NCI-H2107 (cell line): ENCODE measurements around the gene CHCHD3.
"Not testable (repeated sequence)": the region's sequence is repeated elsewhere in the genome, so short reads cannot be mapped to it uniquely, and the experiment has no call there.

Experiments
- DNase-seq: peaks from one replicate; lab custom pipeline; 2025; lab: John Stamatoyannopoulos, UW

The CHCHD3 gene

DNA sequence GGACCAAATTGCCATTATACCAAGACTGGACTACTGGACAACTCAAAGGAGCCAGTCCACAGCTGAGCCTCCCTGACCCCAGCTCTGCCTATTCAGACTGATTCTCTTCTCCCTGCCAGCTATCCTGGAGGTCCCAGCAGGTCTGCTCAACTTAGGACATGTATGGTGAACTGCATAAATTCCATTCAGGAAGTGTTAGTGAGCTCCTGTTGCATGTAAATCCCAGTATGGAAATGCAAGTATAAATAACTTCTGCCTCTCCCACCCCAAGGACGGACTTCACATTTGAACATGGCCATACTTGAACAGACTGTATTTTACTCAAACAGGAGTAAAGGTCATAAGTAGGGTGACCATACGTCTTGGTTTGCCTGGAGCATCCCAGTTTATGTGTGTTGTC is 128.4 kb downstream of the CHCHD3 start:
- DNase-seq: no peak

DNA sequence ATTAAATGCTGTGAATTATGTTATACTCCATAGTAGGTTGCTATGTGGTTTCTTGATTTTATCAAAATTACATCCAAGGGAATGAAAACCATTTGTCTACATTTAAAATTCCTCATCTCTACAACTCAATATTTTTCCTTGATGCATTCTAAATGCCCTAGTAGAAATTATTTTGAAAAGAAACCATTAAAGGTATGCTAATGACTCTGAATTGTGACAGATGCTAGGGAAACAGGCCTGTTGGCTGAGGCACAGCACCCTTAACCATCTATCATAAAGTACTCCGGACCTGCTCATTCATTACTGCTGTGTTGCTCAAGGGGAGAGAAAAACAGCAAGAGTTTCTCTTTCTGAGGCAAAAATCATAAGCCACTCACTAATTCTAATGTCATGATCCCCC is 131.2 kb downstream of the CHCHD3 start:
- DNase-seq: no peak

DNA sequence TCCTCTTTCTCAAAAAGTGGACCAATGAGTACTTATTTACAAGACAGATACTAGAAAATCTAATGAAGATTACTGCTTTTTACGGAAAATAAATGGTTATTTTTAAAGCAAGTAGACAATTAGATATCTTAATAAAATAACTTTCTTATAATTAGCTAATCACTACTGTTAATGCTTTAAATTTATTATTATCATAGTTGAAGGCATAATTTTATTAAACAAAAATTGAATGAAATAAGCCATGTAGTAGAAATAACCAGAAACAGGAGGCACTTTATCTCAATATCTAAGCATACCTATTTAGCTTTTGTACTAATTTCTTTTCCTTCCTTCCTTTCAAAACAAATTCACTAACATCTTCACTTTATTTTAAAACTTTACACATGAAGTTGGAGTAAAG is 134.9 kb downstream of the CHCHD3 start:
- DNase-seq: no peak

DNA sequence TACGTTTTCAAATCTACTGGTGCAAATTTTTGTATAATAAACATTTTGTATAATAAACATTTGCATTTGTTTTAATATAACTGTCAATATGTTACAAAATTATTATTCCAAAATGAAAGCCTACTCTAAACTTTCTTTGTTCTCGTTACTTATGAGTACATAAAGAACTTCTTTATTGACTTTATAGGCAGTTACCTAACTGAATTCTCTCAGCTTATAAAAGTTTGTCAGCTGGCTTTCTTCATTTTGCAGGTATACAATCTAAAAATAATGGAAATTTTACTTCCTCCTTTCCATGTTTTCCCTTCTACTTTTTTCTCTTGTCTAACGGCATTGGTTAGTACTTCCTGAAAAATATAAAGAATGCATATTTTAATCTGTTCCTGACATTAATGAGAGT is 137.1 kb downstream of the CHCHD3 start:
- DNase-seq: no peak

DNA sequence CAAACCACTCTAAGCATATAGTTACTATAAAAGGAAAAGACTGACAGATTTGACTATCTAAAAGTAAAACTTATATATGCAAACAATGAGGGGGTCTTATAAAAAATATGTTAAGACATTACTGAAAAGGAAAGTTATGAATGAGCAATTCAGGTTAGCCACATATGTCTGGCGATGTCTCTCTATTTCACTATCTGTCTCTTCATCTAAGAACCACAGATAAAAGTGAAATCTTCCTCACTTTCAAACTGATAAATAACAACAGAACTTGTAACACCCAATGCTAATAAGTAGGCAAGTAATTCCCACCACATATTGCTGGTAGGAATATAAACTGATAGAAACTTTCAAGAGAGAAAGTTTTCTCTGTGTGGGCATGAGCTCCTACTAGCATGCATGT is 138.2 kb downstream of the CHCHD3 start:
- DNase-seq: no peak

DNA sequence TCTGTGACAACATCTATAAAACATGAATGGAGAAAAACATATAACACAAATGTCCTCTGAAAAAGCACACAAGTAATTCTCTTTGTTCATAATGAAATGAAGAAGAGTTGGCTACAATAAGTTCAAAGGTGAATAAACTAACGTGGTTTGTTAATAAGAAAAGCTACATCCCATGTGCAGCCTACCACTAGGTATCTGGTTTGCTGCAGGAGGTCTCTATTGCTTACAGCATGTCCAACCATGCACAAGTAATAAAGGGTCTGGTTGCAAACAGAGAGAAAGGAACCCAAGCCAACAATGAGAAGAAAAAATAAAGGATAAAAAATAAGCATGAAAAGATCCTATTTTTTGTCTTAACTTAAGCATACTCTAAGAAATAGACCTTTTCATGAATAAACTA is 139.2 kb downstream of the CHCHD3 start:
- DNase-seq: no peak

DNA sequence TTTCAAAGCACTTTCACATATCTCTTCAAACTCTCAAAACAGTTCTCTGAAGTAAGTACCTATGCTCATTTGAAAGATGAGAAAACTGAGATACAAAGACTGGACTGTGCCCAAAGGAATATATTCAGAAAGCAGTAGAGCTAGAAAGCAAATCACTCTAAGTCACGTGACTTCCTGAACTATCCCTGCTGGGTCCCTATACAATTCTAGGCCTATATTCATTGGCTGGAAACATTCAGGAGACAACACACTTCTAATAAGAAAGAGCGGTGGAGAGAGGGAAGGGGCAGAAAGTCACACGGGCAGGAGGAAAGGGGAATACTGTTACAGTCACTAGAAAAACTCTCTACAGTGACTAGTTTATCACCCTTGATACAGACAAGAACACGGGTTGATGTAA is 140.0 kb downstream of the CHCHD3 start:
- DNase-seq: no peak

DNA sequence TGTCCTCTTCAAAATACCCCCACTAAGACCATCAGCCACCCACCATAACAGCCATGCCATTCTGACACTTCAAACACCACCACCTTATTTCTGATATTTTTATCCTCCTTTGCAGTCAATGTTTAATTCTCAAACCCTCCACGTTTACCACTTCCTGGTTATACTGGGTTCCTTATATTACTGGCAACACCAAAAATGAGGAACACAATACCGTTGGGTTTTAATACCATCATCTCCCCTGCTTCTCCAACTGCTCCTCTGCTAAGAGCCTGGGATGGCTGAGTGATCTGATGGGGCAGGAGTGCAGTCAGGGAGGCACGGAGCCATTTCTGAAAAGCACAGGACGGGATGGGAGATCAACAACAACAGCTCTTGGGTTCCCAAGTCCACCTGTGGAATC is 140.5 kb downstream of the CHCHD3 start:
- DNase-seq: no peak

DNA sequence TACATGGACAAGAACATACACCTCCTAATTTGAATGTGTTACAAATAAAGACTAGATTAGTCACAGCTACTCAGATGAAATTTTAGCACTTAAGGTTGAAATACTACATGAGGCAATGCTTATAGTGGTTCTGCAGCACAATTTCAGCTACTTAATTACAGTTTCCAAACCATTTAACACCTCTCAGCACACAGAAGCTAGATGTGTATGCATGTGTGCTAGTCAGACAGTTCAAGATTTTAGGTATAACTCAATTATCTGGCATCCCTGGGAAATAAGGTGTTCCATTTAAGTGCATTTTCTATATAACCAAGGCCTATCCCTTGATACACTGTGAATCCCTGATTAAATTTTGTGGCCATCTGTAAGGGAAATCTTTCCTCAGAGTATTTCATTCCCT is 141.8 kb downstream of the CHCHD3 start:
- no peak for DNase-seq

DNA sequence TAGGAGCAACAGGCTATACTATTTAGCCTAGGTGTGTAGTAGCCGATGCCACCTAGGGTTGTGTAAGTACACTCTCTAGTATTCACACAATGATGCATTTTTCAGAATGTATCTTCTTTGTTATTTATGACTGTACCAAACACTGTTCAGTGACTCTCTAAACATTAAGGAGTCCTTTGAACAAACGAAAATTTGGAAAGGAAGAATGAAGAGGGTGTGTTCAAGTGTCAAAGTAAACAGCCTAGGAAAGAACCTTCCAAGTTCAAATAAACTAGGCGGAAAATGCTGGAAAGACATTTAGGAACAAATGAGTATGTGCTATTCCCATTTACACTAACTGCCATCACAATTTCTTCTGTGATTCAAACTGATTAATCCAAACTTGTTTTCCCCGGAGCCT is 142.4 kb downstream of the CHCHD3 start:
- DNase-seq: no peak

DNA sequence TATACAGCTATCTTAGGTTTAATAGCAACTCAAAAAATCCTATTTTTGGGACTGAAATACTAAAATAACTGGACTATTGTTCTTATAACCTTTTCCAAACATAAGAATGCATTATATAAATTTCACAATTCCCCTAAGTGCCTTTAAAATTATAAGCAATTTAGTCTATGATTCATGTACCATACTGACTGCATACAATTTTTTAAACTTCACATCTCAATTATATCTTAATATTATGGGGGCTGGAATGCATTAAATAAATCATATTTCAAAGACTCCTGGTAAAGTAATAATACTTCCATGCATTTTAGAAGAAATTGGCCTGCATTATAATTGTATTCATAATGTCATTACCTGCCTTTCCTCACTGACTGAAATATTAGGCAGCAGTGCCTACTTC is 144.6 kb downstream of the CHCHD3 start:
- DNase-seq: no peak

DNA sequence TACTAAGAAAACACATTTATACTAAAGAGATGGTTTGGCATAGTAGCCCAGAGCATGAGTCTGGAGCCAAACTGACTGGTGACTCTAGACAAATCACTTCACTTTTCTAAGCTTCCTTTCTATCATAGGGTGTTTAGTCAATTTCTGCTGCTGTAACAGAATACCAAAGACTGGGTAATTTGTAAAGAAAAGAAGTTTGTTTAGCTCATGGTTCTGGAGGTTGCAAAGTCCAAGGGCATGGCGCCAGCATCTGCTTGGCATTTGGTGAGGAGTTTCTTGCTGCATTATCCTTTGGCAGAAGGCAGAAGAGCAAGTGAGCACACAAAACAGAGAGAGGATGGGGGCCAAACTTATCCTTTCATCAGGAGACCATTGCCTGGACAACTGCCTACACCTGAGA is 146.3 kb downstream of the CHCHD3 start:
- no peak for DNase-seq

DNA sequence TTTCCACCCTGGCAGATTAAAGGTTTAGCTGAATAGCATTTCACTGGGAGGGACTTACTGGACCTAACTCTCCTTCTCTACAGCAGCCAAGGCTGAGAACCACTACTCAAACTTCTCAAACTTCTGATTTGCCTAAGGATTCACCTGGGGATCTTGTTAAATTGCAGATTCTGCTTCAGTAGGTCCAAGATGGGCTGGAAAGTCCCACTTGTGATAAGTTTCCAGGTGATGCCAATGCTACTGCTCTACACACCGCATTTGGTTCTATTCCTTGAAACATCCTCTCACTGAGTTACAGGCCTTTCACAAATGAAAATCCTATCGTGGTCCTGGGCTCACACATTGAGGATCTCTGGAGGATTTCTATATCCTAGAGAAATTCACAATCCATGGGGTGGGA is 147.9 kb downstream of the CHCHD3 start:
- no peak for DNase-seq

DNA sequence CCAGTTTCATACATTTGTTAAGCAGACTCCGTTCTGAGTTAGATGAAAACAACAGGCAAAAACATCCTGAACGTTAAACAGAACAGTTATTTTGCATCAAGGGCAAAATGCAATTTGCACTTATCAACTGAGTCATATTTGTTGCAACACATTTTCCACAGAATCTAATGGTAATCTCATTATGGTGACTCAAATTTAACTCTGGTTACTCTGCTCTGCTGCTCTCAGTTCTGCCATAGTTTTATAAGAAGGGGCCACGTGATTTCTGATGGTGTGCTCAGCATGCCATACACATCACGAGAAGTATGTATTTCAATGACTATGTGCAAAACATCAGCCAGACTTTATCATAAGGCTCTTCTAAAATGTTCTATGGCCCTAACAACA is 148.8 kb downstream of the CHCHD3 start:
- DNase-seq: no peak

DNA sequence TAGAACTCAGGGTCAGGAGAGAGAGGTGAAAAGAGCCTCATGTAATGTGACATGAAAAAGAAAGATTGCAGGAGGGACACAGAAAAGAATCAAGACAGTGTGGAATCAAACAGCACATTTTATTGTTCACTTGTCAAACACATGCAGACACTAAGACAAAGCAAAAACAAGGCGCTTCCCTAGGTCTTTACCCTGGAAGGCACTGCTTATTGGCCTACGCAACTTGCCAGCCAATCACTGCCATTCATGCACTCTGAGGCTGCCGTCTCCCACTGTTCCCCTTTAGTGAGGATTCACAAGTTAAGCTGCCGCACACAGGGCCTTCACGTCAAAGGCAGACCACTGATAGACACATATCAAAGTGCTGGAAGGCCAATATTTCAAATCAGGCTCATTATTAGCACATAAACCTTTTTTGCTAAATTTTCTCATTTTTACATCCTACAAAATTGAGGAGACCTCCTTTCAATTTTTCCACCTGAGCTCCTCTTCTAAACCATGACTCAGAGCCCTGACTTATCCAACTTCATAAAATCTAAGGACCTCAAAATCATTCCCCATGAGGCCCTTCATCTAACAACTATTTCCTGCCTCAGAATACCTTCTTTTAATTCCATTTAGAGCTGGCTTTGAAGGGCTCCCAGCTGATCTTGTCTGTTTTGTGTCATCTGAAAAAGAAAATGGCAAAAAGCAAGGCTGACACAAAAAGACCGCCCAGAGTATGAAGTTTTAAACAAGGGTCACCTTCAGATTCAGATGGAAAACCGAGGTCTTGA is 149.4 kb downstream of the CHCHD3 start:
- no peak for DNase-seq

DNA sequence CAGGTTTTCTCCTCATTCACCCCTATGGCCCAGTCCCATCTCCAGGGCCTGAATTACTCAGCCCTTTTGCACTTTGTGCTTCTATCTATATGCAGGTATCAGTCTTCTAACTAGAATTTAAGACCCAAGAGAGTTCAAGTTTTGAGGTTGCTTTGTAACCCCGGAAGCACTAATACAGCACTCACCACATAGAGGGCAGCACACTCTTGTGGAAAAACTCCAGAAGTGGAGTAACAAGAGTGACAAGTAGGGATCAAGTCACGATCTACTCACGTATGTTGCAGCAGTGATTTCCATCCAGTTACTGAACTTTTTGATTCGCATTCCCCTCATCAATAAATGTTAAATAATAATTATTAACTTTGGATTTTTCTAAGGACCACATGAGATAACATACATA is 151.0 kb downstream of the CHCHD3 start:
- DNase-seq: no peak

DNA sequence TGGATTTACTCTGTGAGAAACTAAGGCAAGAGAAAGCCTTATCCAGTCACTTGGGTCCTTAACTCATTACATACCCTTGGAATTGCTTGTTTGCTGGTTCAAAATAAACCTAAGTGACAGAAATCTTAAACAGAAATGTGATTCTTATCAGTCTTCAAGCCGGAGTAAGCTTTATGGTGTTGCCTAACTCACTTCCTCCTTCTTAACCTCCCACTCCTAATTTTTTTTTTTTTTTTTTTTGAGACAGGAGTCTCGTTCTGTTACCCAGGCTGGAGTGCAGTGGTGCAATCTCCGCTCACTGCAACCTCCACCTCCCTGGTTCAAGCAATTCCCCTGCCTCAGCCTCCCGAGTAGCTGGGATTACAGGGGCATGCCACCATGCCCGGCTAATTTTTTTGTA is 151.9 kb downstream of the CHCHD3 start:
- not testable (repeated sequence) for DNase-seq

DNA sequence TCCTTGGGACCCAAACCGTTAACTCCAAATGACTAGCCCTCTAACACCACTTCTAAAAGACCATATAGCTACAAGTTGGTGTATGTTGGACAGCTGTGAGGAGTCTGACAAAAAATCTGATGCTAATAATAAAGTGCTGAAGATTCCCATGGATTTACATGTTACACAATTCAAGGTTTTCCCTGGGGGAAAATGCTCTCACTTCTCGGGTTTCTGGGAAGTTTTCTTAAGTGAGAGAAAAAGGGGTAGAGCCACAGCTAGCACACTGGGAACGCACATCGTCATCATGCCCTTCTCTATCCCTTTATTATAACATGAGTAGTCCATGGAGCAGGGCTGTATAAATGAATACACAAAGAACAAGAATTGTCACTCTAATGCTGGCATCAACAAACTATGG is 162.1 kb downstream of the CHCHD3 start:
- DNase-seq: no peak

DNA sequence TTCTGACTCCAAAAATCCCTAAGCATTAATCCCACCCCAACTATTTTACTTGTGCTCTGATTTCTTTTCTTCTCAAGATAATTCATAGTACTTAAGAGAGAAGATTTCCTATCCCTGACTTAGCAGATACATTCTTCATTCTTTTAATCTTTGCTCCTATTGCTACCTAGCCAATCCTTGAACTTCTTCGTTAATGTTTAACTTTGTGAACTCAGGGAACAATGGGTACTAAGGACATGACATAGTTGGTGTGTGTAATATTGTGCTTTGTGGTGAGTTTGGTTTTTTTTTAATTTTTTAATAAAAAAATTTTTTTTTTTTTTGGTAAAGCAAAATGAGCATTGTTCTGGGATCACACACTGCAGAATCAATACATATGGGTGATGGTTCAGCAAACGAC is 166.2 kb downstream of the CHCHD3 start:
- no peak for DNase-seq

DNA sequence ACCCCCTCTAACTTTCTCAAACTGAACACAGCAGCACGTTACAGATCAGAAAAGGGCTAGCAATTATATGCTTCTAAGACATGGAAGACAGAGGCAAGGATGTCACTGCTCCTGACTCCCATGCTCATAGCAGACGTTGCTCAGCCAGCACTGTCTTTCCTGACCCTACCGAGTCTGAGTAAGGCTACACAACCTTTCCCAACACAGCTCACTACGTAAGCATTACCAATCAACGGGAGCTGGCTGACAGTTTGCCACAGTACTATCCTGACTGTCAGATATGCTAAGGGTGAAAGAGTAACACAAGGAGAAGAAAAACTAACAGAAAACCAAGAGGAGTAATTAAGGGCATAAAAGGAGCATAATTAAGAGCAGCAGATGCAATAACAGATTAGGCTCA is 171.2 kb downstream of the CHCHD3 start:
- DNase-seq: no peak

DNA sequence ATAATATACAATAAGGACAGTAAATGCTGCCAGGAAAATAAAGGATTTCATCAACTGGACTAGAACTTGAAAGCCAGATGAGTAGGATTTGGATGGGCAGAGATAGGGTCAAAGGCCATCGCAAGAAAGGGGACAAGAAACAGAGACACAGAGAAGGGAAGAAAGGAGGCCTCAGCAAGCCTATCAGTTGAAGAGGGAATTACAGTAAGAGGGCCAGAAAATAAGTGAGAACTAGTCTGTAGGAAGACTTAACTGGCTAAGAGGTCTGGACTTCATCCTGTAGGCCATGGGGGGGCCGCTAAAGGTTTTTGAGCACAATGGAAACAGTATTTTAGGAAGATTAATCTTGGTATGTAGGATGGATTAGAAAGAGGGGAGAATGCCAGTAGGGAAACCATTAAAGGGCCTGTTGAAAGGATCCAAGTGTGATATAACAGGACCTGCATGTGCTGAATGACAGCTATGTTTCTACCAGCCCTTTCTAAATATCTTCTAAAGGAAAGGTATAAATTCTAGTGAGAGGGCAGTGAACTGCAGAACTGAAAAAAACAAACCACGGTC is 174.4 kb downstream of the CHCHD3 start:
- no peak for DNase-seq

DNA sequence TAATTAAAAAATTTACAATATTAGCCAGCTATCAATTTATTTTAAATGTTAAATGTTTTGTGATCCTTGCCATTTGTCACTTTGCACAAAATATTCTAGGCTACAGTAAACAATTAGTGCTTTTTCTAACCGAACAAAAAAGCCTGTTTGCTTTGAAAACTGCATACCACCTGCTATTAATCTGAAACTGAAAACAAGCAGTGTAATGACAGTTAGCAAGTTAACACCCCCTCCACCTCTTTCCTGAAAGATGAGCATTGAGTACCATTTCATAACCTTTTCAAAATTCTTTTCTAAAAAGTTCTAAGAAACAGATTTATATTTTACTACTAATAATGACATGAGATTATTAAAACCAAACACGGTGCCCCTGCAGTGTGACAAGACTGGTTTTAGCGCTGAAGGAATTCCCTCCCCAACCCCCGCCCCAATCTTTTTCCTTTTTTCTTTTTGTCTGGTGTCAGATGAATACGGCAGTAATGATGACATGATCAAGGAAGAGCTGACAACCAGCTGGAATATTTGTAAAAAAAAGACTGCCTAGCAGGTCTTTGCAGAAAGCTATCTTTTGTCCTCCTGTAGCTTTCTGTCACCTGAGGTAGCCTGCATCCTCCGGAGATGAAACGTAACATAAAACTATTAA is 175.6 kb downstream of the CHCHD3 start:
- no peak for DNase-seq

DNA sequence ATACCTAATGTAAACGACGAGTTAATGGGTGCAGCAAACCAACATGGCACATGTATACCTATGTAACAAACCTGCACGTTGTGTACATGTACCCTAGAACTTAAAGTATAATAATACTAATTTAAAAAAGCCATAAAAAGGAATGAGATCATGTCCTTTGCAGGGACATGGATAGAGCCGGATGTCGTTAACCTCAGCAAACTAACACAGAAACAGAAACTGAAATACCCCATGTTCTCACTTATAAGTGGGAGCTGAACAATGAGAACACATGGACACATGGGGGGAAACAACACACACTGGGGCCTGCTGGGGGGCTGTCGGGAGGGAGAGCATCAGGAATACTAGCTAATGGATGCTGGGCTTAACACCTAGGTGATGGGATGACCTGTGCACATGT is 176.8 kb downstream of the CHCHD3 start:
- not testable (repeated sequence) for DNase-seq

DNA sequence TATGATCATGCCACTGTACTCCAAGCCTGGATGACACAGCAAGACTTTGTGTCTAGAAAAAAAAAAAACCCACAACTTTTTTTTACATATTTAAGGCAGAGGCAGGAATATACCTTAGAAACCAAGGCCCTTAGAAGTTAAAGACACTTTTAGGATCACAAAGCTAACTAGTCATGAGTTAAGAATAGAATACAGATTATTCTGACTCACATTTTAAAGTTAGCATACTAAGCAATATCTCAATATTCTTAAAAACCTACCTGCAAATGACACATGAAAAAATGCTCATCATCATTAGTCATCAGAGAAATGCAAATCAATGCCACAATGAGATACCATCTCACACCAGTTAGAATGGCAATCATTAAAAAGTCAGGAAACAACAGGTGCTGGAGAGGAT is 177.7 kb downstream of the CHCHD3 start:
- no peak for DNase-seq
